DOHH2 (cell line): ENCODE data around the gene POGK.

ENCODE experiments used
- H3F3A ChIP-seq: fragments of 200-600 bp; sonication (generic), shearing (Covaris generic); 2 replicates; pipeline ENCODE4 v1.6.0; 2016; ENCODE audit warnings: antibody characterized with exemption, mild to moderate bottlenecking; ENCODE audit not compliant: control insufficient read depth, insufficient read depth
- H3K27ac ChIP-seq: fragments of 200-600 bp; sonication (generic); 2 replicates; pipeline ENCODE4 v1.5.1; 2014; ENCODE audit warnings: low read depth, mild to moderate bottlenecking, low read length, moderate library complexity
- H3K27me3 ChIP-seq: fragments of 200-600 bp; sonication (generic); 2 replicates; pipeline ENCODE4 v1.6.1; 2014; ENCODE audit warnings: mild to moderate bottlenecking, low read length, mixed read lengths; ENCODE audit not compliant: control insufficient read depth
- H3K36me3 ChIP-seq: fragments of 200-600 bp; sonication (generic); 2 replicates; pipeline ENCODE4 v1.6.1; 2014; ENCODE audit warnings: mild to moderate bottlenecking, low read length, moderate library complexity, mixed read lengths; ENCODE audit not compliant: control insufficient read depth
- H3K4me1 ChIP-seq: fragments of 200-600 bp; sonication (generic); 2 replicates; pipeline ENCODE4 v1.6.1; 2014; ENCODE audit warnings: mild to moderate bottlenecking, low read length, mixed read lengths; ENCODE audit not compliant: control insufficient read depth
- H3K4me2 ChIP-seq: fragments of 200-600 bp; sonication (generic); 2 replicates; pipeline ENCODE4 v1.6.0; 2014; ENCODE audit warnings: mild to moderate bottlenecking, low read length, moderate library complexity
- H3K4me3 ChIP-seq: fragments of 200-600 bp; sonication (generic); 2 replicates; pipeline ENCODE4 v1.5.1; 2014; ENCODE audit warnings: mild to moderate bottlenecking, low read length, mixed read lengths
- H3K79me2 ChIP-seq: fragments of 200-600 bp; sonication (generic); 2 replicates; pipeline ENCODE4 v1.6.1; 2014; ENCODE audit warnings: mild to moderate bottlenecking, low read length, mixed read lengths; ENCODE audit not compliant: control insufficient read depth
- H3K9me2 ChIP-seq: fragments of 200-600 bp; sonication (generic); replicated peaks from 2 replicates; pipeline ENCODE4 v1.6.1; 2014; ENCODE audit warnings: mild to moderate bottlenecking, low read length, mixed read lengths; ENCODE audit not compliant: control insufficient read depth
- H3K9me3 ChIP-seq: fragments of 200-600 bp; sonication (generic); 2 replicates; pipeline ENCODE4 v1.6.1; 2014; ENCODE audit warnings: antibody characterized with exemption, low read length, mixed read lengths; ENCODE audit not compliant: control insufficient read depth, insufficient read depth
- H4K20me1 ChIP-seq: fragments of 200-600 bp; sonication (generic); 2 replicates; pipeline ENCODE4 v1.6.0; 2014; ENCODE audit warnings: low read depth, mild to moderate bottlenecking, antibody characterized with exemption, low read length, moderate library complexity; ENCODE audit not compliant: control insufficient read depth, insufficient read depth
- CTCF ChIP-seq: fragments of 200-600 bp; sonication (generic); IDR thresholded peaks from one replicate; pipeline ENCODE4 v1.5.1; 2014; ENCODE audit warnings: antibody characterized with exemption, mild to moderate bottlenecking, low read depth, low read length; ENCODE audit not compliant: poor library complexity, severe bottlenecking
- EZH2phosphoT487 ChIP-seq: fragments of 200-600 bp; sonication (generic); IDR thresholded peaks from 2 replicates; pipeline ENCODE4 v1.6.1; 2017; ENCODE audit warnings: borderline replicate concordance, mild to moderate bottlenecking, antibody characterized with exemption, low read length, moderate library complexity, mixed read lengths

POGK gene

GRCh38 chr1:166836733-166837132, 2.5 kb upstream of the POGK start:
- Histone ChIP-seq H3K36me3 (peaks cover 19% of the 10 kb centered on the region), H3K27ac (no peak overlapping the region), H3F3A (0 out of 2 replicates have a peak, but pooled peaks cover 3% of the 10 kb centered on the region), H3K4me2 (no peak overlapping the region), H3K4me3 (no peak overlapping the region), H3K9me2 (no peaks in the 10 kb centered on the region), H3K4me1 (peaks cover 23% of the 10 kb centered on the region), H3K9me3 (no peaks in the 10 kb centered on the region), H3K27me3 (0 out of 2 replicates have a peak, but pooled peaks cover 8% of the 10 kb centered on the region), H3K79me2 (peaks cover 24% of the 10 kb centered on the region), H4K20me1 (0 out of 2 replicates have a peak, but pooled peaks cover 4% of the 10 kb centered on the region)
- TF ChIP-seq EZH2phosphoT487 (no peak), CTCF (no peak)

- H3K27me3 ChIP-seq, result no peaks in the 10 kb centered on the region
- peaks cover 49% of the 10 kb centered on the region for H3K36me3 ChIP-seq
- H3K9me2 ChIP-seq, result no peaks in the 10 kb centered on the region
- H3K4me3 ChIP-seq, result peak overlapping the region; percentile 93
- peaks cover 51% of the 10 kb centered on the region for H3K79me2 ChIP-seq
- H3F3A ChIP-seq, result 0 out of 2 replicates have a peak, but pooled peaks cover 3% of the 10 kb centered on the region
- H3K4me1 ChIP-seq, result peaks cover 23% of the 10 kb centered on the region
- H3K9me3 ChIP-seq, result no peaks in the 10 kb centered on the region
- 0 out of 2 replicates have a peak, but pooled peaks cover 4% of the 10 kb centered on the region for H4K20me1 ChIP-seq
- H3K4me2 ChIP-seq, result peak overlapping the region; percentile 87
- TF ChIP-seq EZH2phosphoT487 (no peak), CTCF (peak; percentile 47)
- peak overlapping the region; percentile 27 for H3K27ac ChIP-seq
Observed at GRCh38 chr1:166839600-166840308, 479 bp downstream of the POGK start.

- Histone ChIP-seq H3K27ac (peak overlapping the region; percentile 27), H3K36me3 (peaks cover 57% of the 10 kb centered on the region), H3K9me3 (no peaks in the 10 kb centered on the region), H3K4me1 (peaks cover 23% of the 10 kb centered on the region), H3K4me3 (peak overlapping the region; percentile 77), H3K79me2 (peaks cover 57% of the 10 kb centered on the region), H4K20me1 (0 out of 2 replicates have a peak, but pooled peaks cover 4% of the 10 kb centered on the region), H3K9me2 (no peaks in the 10 kb centered on the region), H3K27me3 (no peaks in the 10 kb centered on the region), H3F3A (0 out of 2 replicates have a peak, but pooled peaks cover 3% of the 10 kb centered on the region), H3K4me2 (peak overlapping the region; percentile 87)
- TF ChIP-seq EZH2phosphoT487, result no peak
- TF ChIP-seq CTCF, result no peak
Observed at GRCh38 chr1:166840309-166841274, 1.3 kb downstream of the POGK start.
